ENCODE data around the gene RRM2.

RRM2 gene

DNA sequence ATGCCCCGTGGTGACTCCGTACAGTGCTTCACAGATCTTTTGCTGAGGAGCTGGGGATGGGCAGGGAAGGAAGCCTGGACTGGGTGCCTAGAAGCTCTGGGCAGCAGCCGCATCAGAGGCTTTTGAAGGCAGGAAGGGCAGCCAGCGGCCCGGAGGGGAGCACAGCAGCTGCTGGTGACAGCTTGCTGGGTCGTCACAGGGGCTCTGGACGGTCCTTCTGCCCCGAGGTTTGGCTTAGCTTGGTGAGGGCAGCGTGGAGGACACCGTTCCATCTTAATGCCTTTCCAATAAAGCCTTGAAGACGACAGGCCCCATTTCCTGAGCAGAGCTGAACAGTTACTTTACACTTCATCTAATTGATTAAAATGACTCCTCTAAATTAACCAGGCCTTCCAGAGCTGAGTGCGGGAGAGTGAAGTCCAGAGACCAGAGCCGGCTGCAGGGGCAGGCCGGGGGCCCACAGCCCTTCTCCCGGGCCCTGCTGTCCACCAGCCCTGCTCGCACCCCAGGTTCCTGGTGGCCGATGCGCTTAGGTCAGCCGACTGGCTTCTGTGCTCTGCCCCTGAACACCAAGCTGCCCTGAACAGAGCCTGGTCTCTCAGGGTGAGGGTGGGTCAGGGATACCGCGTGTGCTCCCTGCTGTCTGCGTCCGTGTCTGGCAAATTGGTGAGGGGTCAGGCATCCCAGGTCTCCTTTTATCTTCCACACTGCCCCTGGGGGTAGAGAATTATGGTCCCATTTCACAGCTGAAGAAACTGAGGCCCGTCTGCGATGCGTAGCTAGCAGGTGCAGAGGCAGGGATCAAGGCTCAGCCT lies 43.5 kb downstream of the RRM2 start:
- no peaks in the 10 kb centered on the region for H3K4me1 ChIP-seq (ENCODE audit: control insufficient read depth, insufficient read depth, low read length)
- no peak overlapping the region for H3K27ac ChIP-seq (ENCODE audit: extremely low read depth, low read depth, low read length)
- TF ChIP-seq, protein P1, sequence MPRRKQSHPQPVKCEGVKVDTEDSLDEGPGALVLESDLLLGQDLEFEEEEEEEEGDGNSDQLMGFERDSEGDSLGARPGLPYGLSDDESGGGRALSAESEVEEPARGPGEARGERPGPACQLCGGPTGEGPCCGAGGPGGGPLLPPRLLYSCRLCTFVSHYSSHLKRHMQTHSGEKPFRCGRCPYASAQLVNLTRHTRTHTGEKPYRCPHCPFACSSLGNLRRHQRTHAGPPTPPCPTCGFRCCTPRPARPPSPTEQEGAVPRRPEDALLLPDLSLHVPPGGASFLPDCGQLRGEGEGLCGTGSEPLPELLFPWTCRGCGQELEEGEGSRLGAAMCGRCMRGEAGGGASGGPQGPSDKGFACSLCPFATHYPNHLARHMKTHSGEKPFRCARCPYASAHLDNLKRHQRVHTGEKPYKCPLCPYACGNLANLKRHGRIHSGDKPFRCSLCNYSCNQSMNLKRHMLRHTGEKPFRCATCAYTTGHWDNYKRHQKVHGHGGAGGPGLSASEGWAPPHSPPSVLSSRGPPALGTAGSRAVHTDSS (tag by site-specific recombination; IDR thresholded peaks at IDR 0.05): no peak
- no peak for TF ChIP-seq ZNF324 (tag by site-specific recombination; IDR thresholded peaks at IDR 0.05)
- H3K36me3 ChIP-seq (ENCODE audit: control insufficient read depth in 2 of 2, insufficient read depth in 1 of 2, low read length in 2 of 2): peaks cover 0 to 6% of the 10 kb centered on the region in 2 experiments; a peak in 2 of 3 replicates
- H3K4me3 ChIP-seq (ENCODE audit: low read depth, low read length): no peak overlapping the region
- POLR2A ChIA-PET: no interaction called here
- CTCF ChIA-PET: interaction anchor here (1.0 to 1.2 kb wide), 2 partner anchors 94 to 243 kb away, joined by 3 to 5 read pairs; no protein-coding TSS in a partner anchor
- H3K9me3 ChIP-seq (ENCODE audit: control insufficient read depth, insufficient read depth, low read depth, low read length): no peaks in the 10 kb centered on the region

DNA sequence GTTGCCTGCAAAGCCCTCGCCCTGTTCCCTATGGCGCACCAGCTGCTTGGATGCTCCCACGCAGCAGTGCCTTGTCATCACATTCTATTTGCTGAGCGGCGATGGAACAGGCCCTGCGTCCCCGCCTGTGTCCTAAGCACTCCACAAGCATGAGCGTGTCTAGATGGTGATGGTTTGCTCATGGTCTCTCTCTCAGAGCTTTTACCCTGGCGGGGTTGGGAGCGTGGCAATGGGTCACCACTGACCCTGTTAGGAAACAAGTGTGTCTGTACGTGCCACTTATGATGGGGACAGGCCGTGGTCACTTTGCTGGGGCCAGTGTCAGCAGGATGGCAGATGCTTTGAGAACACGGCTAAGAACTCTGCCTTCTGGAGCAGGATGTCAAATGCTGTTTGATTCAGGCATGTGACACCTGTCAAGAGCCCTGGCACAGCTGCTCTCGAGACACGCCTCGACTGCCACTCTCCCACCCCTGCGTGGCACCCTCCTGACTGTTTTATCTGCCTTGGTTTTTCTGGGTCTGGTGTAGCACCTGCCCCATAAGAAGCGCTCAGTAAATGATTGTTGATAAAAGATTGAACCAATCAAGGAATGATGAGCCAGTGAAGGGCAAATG lies 44.2 kb downstream of the RRM2 start:
- CTCF ChIA-PET: interaction anchor here (1.0 to 1.2 kb wide), 2 partner anchors 95 to 242 kb away, joined by 3 to 5 read pairs; no protein-coding TSS in a partner anchor
- TF ChIP-seq ZNF350 (tag by site-specific recombination; IDR thresholded peaks at IDR 0.05) (no peak), MEIS1 (CRISPR knock-in tag; IDR thresholded peaks at IDR 0.05; ENCODE audit: borderline replicate concordance) (no peak), ZNF24 (tag by site-specific recombination; IDR thresholded peaks at IDR 0.05) (no peak), ZBTB1 (tag by site-specific recombination; IDR thresholded peaks at IDR 0.05) (no peak), KLF9 (tag by site-specific recombination; IDR thresholded peaks at IDR 0.05; ENCODE audit: low read depth) (no peak), RBAK (tag by site-specific recombination; IDR thresholded peaks at IDR 0.05) (no peak), HOXA7 (CRISPR knock-in tag; IDR thresholded peaks at IDR 0.05; ENCODE audit: borderline replicate concordance) (no peak), ZNF792 (tag by site-specific recombination; IDR thresholded peaks at IDR 0.05) (no peak), ZBTB20 (tag by site-specific recombination; IDR thresholded peaks at IDR 0.05) (no peak), ZBTB44 (tag by site-specific recombination; IDR thresholded peaks at IDR 0.05) (no peak), ZFP41 (tag by site-specific recombination; IDR thresholded peaks at IDR 0.05; ENCODE audit: borderline replicate concordance) (no peak), ZNF521 (tag by site-specific recombination; IDR thresholded peaks at IDR 0.05) (no peak), ZNF112 (tag by site-specific recombination; IDR thresholded peaks at IDR 0.05) (no peak), ZFP37 (tag by site-specific recombination; IDR thresholded peaks at IDR 0.05) (no peak), ZXDB (tag by site-specific recombination; IDR thresholded peaks at IDR 0.05) (no peak), ZNF561 (tag by site-specific recombination; IDR thresholded peaks at IDR 0.05; ENCODE audit: borderline replicate concordance) (no peak), KLF1 (tag by site-specific recombination; IDR thresholded peaks at IDR 0.05) (no peak), PRDM2 (tag by site-specific recombination; IDR thresholded peaks at IDR 0.05; ENCODE audit: borderline replicate concordance) (no peak), PRDM10 (tag by site-specific recombination; IDR thresholded peaks at IDR 0.05) (no peak)

More for the DNA sequence above, 44.2 kb downstream of the RRM2 start:
- peaks cover 0 to 6% of the 10 kb centered on the region in 2 experiments; a peak in 2 of 3 replicates for H3K36me3 ChIP-seq (ENCODE audit: control insufficient read depth in 2 of 2, insufficient read depth in 1 of 2, low read length in 2 of 2)
- no peaks in the 10 kb centered on the region for H3K4me1 ChIP-seq (ENCODE audit: control insufficient read depth, insufficient read depth, low read length)
- H3K9me3 ChIP-seq (ENCODE audit: control insufficient read depth, insufficient read depth, low read depth, low read length): no peaks in the 10 kb centered on the region
- no peak overlapping the region for H3K4me3 ChIP-seq (ENCODE audit: low read depth, low read length)
- POLR2A ChIA-PET: no interaction called here
- H3K27ac ChIP-seq (ENCODE audit: extremely low read depth, low read depth, low read length): no peak overlapping the region

Measured in HEK293 (cell line).